Measurements from ENCODE around the gene THUMPD2.
"Not testable (repeated sequence)": the region's sequence is repeated elsewhere in the genome, so short reads cannot be mapped to it uniquely, and the experiment has no call there.

Gene THUMPD2

GRCh38 chr2:39757156-39757555 is 21.9 kb downstream of the THUMPD2 start:
- no peak for DNase-seq (ENCODE audit: low read depth)

- no peak for DNase-seq (ENCODE audit: low read depth)
Observed at GRCh38 chr2:39755466-39755865, 23.6 kb downstream of the THUMPD2 start.

- peak; percentile 46 for DNase-seq (ENCODE audit: low read depth)
Observed at GRCh38 chr2:39743269-39743776, 35.7 kb downstream of the THUMPD2 start.

GRCh38 chr2:39741871-39742270 is 37.2 kb downstream of the THUMPD2 start:
- no peak for DNase-seq (ENCODE audit: low read depth)

GRCh38 chr2:39739386-39739785 is 39.7 kb downstream of the THUMPD2 start:
- DNase-seq (ENCODE audit: low read depth) = no peak

GRCh38 chr2:39738936-39739335 is 40.1 kb downstream of the THUMPD2 start:
- DNase-seq (ENCODE audit: low read depth) = no peak

GRCh38 chr2:39737661-39738060 is 41.4 kb downstream of the THUMPD2 start:
- DNase-seq (ENCODE audit: low read depth) = no peak

- peak; percentile 69 for DNase-seq (ENCODE audit: low read depth)
Observed at GRCh38 chr2:39736640-39737039, 42.4 kb downstream of the THUMPD2 start.

GRCh38 chr2:39735648-39736047 is 43.4 kb downstream of the THUMPD2 start:
- DNase-seq (ENCODE audit: low read depth) = no peak

GRCh38 chr2:39734445-39734844 is 44.6 kb downstream of the THUMPD2 start:
- no peak for DNase-seq (ENCODE audit: low read depth)

- no peak for DNase-seq (ENCODE audit: low read depth)
Observed at GRCh38 chr2:39733070-39733674, 45.9 kb downstream of the THUMPD2 start.

- no peak for DNase-seq (ENCODE audit: low read depth)
Observed at GRCh38 chr2:39732482-39732881, 46.6 kb downstream of the THUMPD2 start.

GRCh38 chr2:39731546-39731945 is 47.5 kb downstream of the THUMPD2 start:
- DNase-seq (ENCODE audit: low read depth) = no peak

GRCh38 chr2:39730685-39731302 is 48.3 kb downstream of the THUMPD2 start:
- DNase-seq (ENCODE audit: low read depth) = no peak

GRCh38 chr2:39730276-39730675 is 48.8 kb downstream of the THUMPD2 start:
- DNase-seq (ENCODE audit: low read depth) = no peak

- DNase-seq (ENCODE audit: low read depth) = no peak
Observed at GRCh38 chr2:39728941-39729351, 50.1 kb downstream of the THUMPD2 start.

- DNase-seq (ENCODE audit: low read depth) = not testable (repeated sequence)
Observed at GRCh38 chr2:39728085-39728484, 51.0 kb downstream of the THUMPD2 start.

- DNase-seq (ENCODE audit: low read depth) = no peak
Observed at GRCh38 chr2:39725401-39725800, 53.7 kb downstream of the THUMPD2 start.

- no peak for DNase-seq (ENCODE audit: low read depth)
Observed at GRCh38 chr2:39724828-39725144, 54.3 kb downstream of the THUMPD2 start.

- DNase-seq (ENCODE audit: low read depth) = no peak
Observed at GRCh38 chr2:39723946-39724827, 54.9 kb downstream of the THUMPD2 start.

- no peak for DNase-seq (ENCODE audit: low read depth)
Observed at GRCh38 chr2:39723497-39723896, 55.6 kb downstream of the THUMPD2 start.

- DNase-seq (ENCODE audit: low read depth) = no peak
Observed at GRCh38 chr2:39720970-39721369, 58.1 kb downstream of the THUMPD2 start.

GRCh38 chr2:39719317-39719716 is 59.7 kb downstream of the THUMPD2 start:
- DNase-seq (ENCODE audit: low read depth) = no peak
